DOHH2 (cell line): ENCODE data around the gene CATSPERE.

ENCODE experiments used
- EZH2phosphoT487 ChIP-seq: fragments of 200-600 bp; sonication (generic); IDR thresholded peaks from 2 replicates; pipeline ENCODE4 v1.6.1; 2017; ENCODE audit warnings: borderline replicate concordance, mild to moderate bottlenecking, antibody characterized with exemption, low read length, moderate library complexity, mixed read lengths
- TF ChIP-seq, protein P1 (sequence below): fragments of 200-600 bp; sonication (generic); IDR thresholded peaks from one replicate; pipeline ENCODE4 v1.5.1; 2014; ENCODE audit warnings: antibody characterized with exemption, mild to moderate bottlenecking, low read depth, low read length; ENCODE audit not compliant: poor library complexity, severe bottlenecking

DNA sequence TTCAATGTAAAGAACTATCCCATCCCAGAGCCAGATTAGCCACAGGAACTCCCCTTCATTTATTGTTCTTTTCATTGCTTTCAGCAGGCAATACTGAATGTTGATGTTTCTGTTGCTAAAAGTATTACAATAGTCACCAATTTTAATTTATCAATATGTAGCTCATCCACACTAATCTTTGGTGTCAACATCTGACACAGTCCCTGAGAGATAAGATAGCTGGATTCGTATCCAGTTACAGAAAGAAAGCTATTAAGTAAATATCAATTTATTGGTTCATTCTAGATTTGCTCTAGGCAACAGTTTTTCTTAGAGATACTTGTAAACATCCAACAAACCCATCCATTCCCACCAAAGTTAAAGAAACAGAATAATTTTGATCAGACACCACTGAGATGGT lies 14.0 kb upstream of the CATSPERE start:
- no peak for TF ChIP-seq EZH2phosphoT487
- TF ChIP-seq, protein P1, sequence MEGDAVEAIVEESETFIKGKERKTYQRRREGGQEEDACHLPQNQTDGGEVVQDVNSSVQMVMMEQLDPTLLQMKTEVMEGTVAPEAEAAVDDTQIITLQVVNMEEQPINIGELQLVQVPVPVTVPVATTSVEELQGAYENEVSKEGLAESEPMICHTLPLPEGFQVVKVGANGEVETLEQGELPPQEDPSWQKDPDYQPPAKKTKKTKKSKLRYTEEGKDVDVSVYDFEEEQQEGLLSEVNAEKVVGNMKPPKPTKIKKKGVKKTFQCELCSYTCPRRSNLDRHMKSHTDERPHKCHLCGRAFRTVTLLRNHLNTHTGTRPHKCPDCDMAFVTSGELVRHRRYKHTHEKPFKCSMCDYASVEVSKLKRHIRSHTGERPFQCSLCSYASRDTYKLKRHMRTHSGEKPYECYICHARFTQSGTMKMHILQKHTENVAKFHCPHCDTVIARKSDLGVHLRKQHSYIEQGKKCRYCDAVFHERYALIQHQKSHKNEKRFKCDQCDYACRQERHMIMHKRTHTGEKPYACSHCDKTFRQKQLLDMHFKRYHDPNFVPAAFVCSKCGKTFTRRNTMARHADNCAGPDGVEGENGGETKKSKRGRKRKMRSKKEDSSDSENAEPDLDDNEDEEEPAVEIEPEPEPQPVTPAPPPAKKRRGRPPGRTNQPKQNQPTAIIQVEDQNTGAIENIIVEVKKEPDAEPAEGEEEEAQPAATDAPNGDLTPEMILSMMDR = no peak
